ENCODE results near the gene DIP2B. TPM values are rescaled to one million over a fixed set of nuclear protein-coding genes. Genes with fewer than 3 reads are reported as not detected.
A peak's percentile ranks its signal among the peaks of the same experiment; 100 is the strongest.

The DIP2B gene
- polyA plus RNA-seq, 3 donors = 3.5 to 12.3 (median 6.5) TPM

- no CpG with 5 or more reads among the region's 1 CpG for WGBS (ENCODE audit: insufficient coverage)
- H3K4me1 Mint-ChIP-seq = peaks cover 70% of the 10 kb centered on the region
Observed at GRCh38 chr12:50566066-50566465, 61.3 kb downstream of the DIP2B start.

GRCh38 chr12:50567926-50568325 is 63.1 kb downstream of the DIP2B start:
- Mint-ChIP-seq H3K27me3 (ENCODE audit: low read depth in 3 of 3) (peaks cover 0 to 2% (median 0%) of the 10 kb centered on the region in 3 donors), H3K27ac (peak overlapping the region in 2 of 7 donors; percentile 11 to 33), H3K4me3 (no peak overlapping the region), H3K9me3 (peaks cover 0 to 3% (median 0%) of the 10 kb centered on the region in 7 donors), H3K36me3 (no peaks in the 10 kb centered on the region), H3K4me1 (peaks cover 80% of the 10 kb centered on the region)
- H2AFZ ChIP-seq (ENCODE audit: insufficient read depth, low read depth, low read length, poor library complexity, severe bottlenecking) = no peak overlapping the region
- peaks cover 95% of the 10 kb centered on the region for H3K79me2 ChIP-seq (ENCODE audit: insufficient read depth, low read length)
- intact Hi-C loops (cut with micrococcal nuclease) = no loop called here
- no peaks in the 10 kb centered on the region for H3K36me3 ChIP-seq (replicated peaks in 1 of 2; ENCODE audit: control insufficient read depth in 1 of 2, insufficient read depth in 2 of 2, low read length in 2 of 2)
- no peak for TF ChIP-seq CTCF (IDR thresholded peaks at IDR 0.05)
- peak overlapping the region in 1 of 2 donors; percentile 2 for H3K27ac ChIP-seq (ENCODE audit: low read depth in 1 of 2, low read length in 2 of 2)
- H3K9me3 ChIP-seq (replicated peaks in 1 of 2; ENCODE audit: control insufficient read depth in 1 of 2, insufficient read depth in 1 of 2, low read length in 2 of 2) = no peaks in the 10 kb centered on the region
- no peak overlapping the region for H3K9ac ChIP-seq (ENCODE audit: insufficient read depth, low read length, poor library complexity, severe bottlenecking)
- H3K27me3 ChIP-seq (ENCODE audit: control insufficient read depth in 2 of 2, insufficient read depth in 2 of 2, low read length in 2 of 2) = no peaks in the 10 kb centered on the region
- H3K4me3 ChIP-seq (replicated peaks in 1 of 3; ENCODE audit: low read depth in 2 of 3, low read length in 3 of 3) = no peak overlapping the region
- peaks cover 58 to 84% of the 10 kb centered on the region in 2 donors for H3K4me1 ChIP-seq (ENCODE audit: control insufficient read depth in 1 of 2, insufficient read depth in 2 of 2, low read length in 2 of 2)
- 71% methylated on average over 1 of the region's 1 CpG for WGBS (ENCODE audit: insufficient coverage)
- peaks cover 98% of the 10 kb centered on the region for H4K20me1 ChIP-seq (ENCODE audit: insufficient read depth, low read length)
- no peak overlapping the region for H3K4me2 ChIP-seq (replicated peaks; ENCODE audit: extremely low read depth, low read length, poor library complexity, severe bottlenecking)
- DNase-seq = no peak

More at GRCh38 chr12:50566066-50566465, 61.3 kb downstream of the DIP2B start:
- H3K4me3 Mint-ChIP-seq = no peak overlapping the region
- Histone ChIP-seq H3K9ac (ENCODE audit: insufficient read depth, low read length, poor library complexity, severe bottlenecking) (no peak overlapping the region), H3K36me3 (replicated peaks in 1 of 2; ENCODE audit: control insufficient read depth in 1 of 2, insufficient read depth in 2 of 2, low read length in 2 of 2) (no peaks in the 10 kb centered on the region), H3K79me2 (ENCODE audit: insufficient read depth, low read length) (peaks cover 100% of the 10 kb centered on the region), H3K27me3 (ENCODE audit: control insufficient read depth in 2 of 2, insufficient read depth in 2 of 2, low read length in 2 of 2) (no peaks in the 10 kb centered on the region), H3K27ac (ENCODE audit: low read depth in 1 of 2, low read length in 2 of 2) (no peak overlapping the region), H3K4me2 (replicated peaks; ENCODE audit: extremely low read depth, low read length, poor library complexity, severe bottlenecking) (no peak overlapping the region), H3K4me3 (replicated peaks in 1 of 3; ENCODE audit: low read depth in 2 of 3, low read length in 3 of 3) (no peak overlapping the region), H2AFZ (ENCODE audit: insufficient read depth, low read depth, low read length, poor library complexity, severe bottlenecking) (no peak overlapping the region), H4K20me1 (ENCODE audit: insufficient read depth, low read length) (peaks cover 99% of the 10 kb centered on the region), H3K4me1 (ENCODE audit: control insufficient read depth in 1 of 2, insufficient read depth in 2 of 2, low read length in 2 of 2) (peaks cover 41 to 66% of the 10 kb centered on the region in 2 donors), H3K9me3 (replicated peaks in 1 of 2; ENCODE audit: control insufficient read depth in 1 of 2, insufficient read depth in 1 of 2, low read length in 2 of 2) (no peaks in the 10 kb centered on the region)
- DNase-seq = no peak
- no peak for TF ChIP-seq CTCF (IDR thresholded peaks at IDR 0.05)
- H3K9me3 Mint-ChIP-seq = peaks cover 0 to 3% (median 0%) of the 10 kb centered on the region in 7 donors
- peaks cover 0 to 2% of the 10 kb centered on the region in 2 donors for H3K36me3 Mint-ChIP-seq
- intact Hi-C loops (cut with micrococcal nuclease) = no loop called here
- peak overlapping the region in 2 of 7 donors; percentile 23 to 48 for H3K27ac Mint-ChIP-seq
- peaks cover 0 to 2% (median 0%) of the 10 kb centered on the region in 3 donors for H3K27me3 Mint-ChIP-seq (ENCODE audit: low read depth in 3 of 3)

All from CD14-positive monocyte (primary cell).